Naive B cell (primary cell): Measurements from ENCODE around the gene LCLAT1. TPM values are rescaled to one million over a fixed set of nuclear protein-coding genes. Genes with fewer than 3 reads are reported as not detected.
"Not testable (repeated sequence)": the region's sequence is repeated elsewhere in the genome, so short reads cannot be mapped to it uniquely, and the experiment has no call there.

Experiments
- ATAC-seq, 2 donors: fragments of 150-1000 bp; cut with Tn5 transposase; 2 replicates each; pipeline ENCODE4 v1.10.0; 2021; ENCODE audit warnings: low read depth in 2 of 2, mild to moderate bottlenecking in 2 of 2, moderate library complexity in 2 of 2
- DNase-seq: peaks from one replicate; pipeline ENCODE4 v3.0.0; 2022
- H3K27ac Mint-ChIP-seq, 6 donors: one replicate each; pipeline ENCODE4 v1.8.0; 2020 to 2022; ENCODE audit warnings: mild to moderate bottlenecking in 6 of 6, mixed read lengths in 6 of 6, moderate library complexity in 5 of 6, inconsistent platforms in 2 of 6
- H3K27me3 Mint-ChIP-seq, 3 donors: one replicate each; pipeline ENCODE4 v1.8.0; 2021 to 2022; ENCODE audit warnings: mixed read lengths in 3 of 3, mild to moderate bottlenecking in 1 of 3
- H3K36me3 Mint-ChIP-seq, 2 donors: one replicate each; pipeline ENCODE4 v1.8.0; 2020 to 2022; ENCODE audit warnings: mixed read lengths in 2 of 2, inconsistent platforms in 1 of 2, mild to moderate bottlenecking in 1 of 2
- H3K4me1 Mint-ChIP-seq, 3 donors: one replicate each; pipeline ENCODE4 v1.8.0; 2020 to 2022; ENCODE audit warnings: mixed read lengths in 3 of 3, inconsistent platforms in 1 of 3, mild to moderate bottlenecking in 1 of 3, moderate library complexity in 1 of 3
- H3K4me3 Mint-ChIP-seq, 8 donors: one replicate each; pipeline ENCODE4 v1.8.0; 2020 to 2022; ENCODE audit warnings: mild to moderate bottlenecking in 8 of 8, mixed read lengths in 8 of 8, moderate library complexity in 8 of 8, inconsistent platforms in 2 of 8
- H3K9me3 Mint-ChIP-seq, 7 donors: one replicate each; pipeline ENCODE4 v1.8.0; 2020 to 2022; ENCODE audit warnings: mixed read lengths in 7 of 7, mild to moderate bottlenecking in 5 of 7, inconsistent platforms in 2 of 7, moderate library complexity in 1 of 7
- polyA plus RNA-seq, 6 donors: library from polyadenylated mRNA; unstranded; fragments of 300-500 nt; fragmentation: Illumina TruSeq; gene quantifications; one replicate each; pipeline ENCODE4 v1.2.3, GENCODE V29; 2021; ENCODE audit warnings: low read depth in 6 of 6

Gene LCLAT1
- polyA plus RNA-seq, 6 donors from 2014 or later, result 13.1 to 29.4 (median 19.4) TPM

DNA sequence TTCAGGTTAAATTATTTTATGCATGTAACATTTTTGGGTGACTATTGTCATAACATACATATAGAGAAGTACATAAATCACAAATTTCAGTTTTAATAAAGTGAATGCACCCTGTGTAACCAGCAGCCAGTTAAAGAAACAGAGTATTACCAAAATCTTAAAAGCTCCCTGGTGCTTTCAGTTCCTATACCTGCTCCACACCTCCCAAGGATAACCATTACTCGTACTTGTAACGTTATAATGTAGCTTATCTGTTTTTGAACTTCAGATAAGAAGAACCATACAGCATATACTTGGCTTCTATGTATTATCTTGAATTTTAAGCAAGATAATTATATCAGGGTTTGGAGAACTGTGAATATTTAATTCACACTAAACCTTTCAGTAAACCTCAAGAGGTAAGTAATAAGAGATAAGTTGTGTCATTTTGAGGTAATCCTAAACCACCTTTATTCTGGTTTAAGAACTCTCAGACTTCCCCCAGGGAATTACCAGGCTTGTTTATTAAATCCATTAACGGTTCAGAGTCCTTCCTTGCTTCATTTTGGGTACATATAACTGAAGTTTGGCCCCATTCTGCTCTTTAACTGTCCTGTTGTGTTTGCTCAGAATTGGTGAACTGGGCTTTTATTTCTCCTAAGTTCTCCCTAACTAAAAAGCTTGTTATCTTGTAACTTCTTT, 58.6 kb downstream of the LCLAT1 start:
- Mint-ChIP-seq H3K36me3 (peaks cover 23 to 26% of the 10 kb centered on the region in 2 donors), H3K4me1 (peaks cover 52 to 65% (median 60%) of the 10 kb centered on the region in 3 donors), H3K9me3 (peaks cover 4 to 48% (median 23%) of the 10 kb centered on the region in 7 donors), H3K27ac (peak overlapping the region in 4 of 6 donors; percentile 19 to 93 (median 77)), H3K4me3 (peak overlapping the region in 3 of 8 donors; percentile 6 to 72 (median 31)), H3K27me3 (no peaks in the 10 kb centered on the region)
- DNase-seq (no peak), ATAC-seq (peak in 1 of 2 donors; percentile 35)

- not testable (repeated sequence) for H3K27me3 Mint-ChIP-seq, H3K27ac Mint-ChIP-seq, ATAC-seq, DNase-seq, H3K4me3 Mint-ChIP-seq
- peaks cover 4 to 29% (median 15%) of the 10 kb centered on the region in 7 donors for H3K9me3 Mint-ChIP-seq
- H3K36me3 Mint-ChIP-seq, result peaks cover 14 to 19% of the 10 kb centered on the region in 2 donors
- peaks cover 54 to 72% (median 58%) of the 10 kb centered on the region in 3 donors for H3K4me1 Mint-ChIP-seq
Measured at GRCh38 chr2:30507460-30507859, 60.4 kb downstream of the LCLAT1 start.

DNA sequence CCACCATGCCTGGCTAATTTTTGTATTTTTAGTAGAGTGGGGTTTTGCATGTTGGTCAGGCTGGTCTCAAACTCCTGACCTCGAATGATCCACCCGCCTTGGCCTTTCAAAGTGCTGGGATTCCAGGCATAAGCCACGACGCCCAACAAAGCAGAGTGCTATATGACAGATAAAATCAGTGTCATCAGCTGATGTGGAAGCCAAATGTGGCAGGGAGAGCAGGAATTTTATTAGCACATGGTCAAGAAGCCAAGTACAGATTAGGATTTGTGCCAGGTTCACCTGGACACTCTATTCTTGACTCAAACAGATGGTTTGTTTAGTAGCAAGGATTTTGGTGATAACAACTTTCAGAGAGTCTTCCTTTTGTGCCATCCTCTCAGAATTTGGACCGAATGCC, 62.7 kb downstream of the LCLAT1 start:
- Mint-ChIP-seq H3K4me1 (peaks cover 42 to 65% (median 51%) of the 10 kb centered on the region in 3 donors), H3K36me3 (peaks cover 5 to 8% of the 10 kb centered on the region in 2 donors), H3K27ac (peak overlapping the region in 1 of 6 donors; percentile 12), H3K27me3 (no peaks in the 10 kb centered on the region), H3K9me3 (peaks cover 0 to 20% (median 11%) of the 10 kb centered on the region in 7 donors), H3K4me3 (no peak overlapping the region)
- DNase-seq, result no peak
- ATAC-seq, result no peak

GRCh38 chr2:30510409-30510808, 63.4 kb downstream of the LCLAT1 start:
- ATAC-seq, result no peak
- no peak for DNase-seq
- peaks cover 0 to 20% (median 11%) of the 10 kb centered on the region in 7 donors for H3K9me3 Mint-ChIP-seq
- peaks cover 5 to 8% of the 10 kb centered on the region in 2 donors for H3K36me3 Mint-ChIP-seq
- no peaks in the 10 kb centered on the region for H3K27me3 Mint-ChIP-seq
- peak overlapping the region in 3 of 6 donors; percentile 12 to 70 (median 28) for H3K27ac Mint-ChIP-seq
- peaks cover 41 to 65% (median 47%) of the 10 kb centered on the region in 3 donors for H3K4me1 Mint-ChIP-seq
- no peak overlapping the region for H3K4me3 Mint-ChIP-seq

DNA sequence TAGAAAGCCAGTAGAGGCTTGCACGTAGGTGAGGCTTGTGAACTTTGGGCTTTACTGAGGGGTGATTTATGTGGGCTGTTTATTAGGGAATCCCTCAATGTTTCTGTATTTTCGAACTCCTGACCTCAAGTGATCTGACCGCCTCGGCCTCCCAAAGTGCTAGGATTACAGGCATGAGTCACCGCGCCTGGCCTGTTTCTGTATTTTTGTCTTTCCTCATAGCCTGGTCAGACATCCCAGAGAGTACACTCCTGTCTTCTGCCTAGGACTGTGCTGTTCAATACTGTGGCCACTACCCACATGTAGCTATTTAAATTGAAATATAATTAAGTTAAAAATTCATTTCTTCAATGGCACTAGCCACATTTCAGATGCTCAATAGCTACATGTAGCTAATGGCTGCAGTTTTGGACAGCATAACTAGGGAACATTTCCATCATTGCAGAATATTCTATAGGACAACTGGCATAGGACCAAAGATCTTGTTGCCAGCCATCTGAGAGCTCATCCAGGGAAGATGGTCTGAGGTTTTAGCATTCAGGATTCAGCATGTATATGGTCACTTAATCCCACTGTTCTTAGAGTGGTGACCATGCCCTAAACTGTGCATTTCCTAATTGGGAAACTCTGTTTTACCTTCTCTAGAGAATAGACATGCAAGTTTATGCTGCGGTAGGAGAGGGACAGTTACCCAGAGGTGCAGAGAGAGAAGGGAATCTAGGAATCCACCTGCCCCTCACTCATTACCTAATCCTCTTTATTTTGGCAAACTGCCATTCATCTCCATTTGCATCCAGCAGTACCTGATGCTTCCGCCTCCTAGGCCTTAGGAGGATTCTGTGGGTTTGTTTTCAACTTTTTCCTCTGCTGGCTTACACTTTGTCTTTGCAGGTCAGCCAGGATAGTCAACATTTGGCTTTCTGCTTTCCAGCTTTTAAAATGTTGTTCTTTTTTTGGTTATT, 64.4 kb downstream of the LCLAT1 start:
- no peaks in the 10 kb centered on the region for H3K27me3 Mint-ChIP-seq
- H3K4me1 Mint-ChIP-seq, result peaks cover 36 to 63% (median 41%) of the 10 kb centered on the region in 3 donors
- DNase-seq, result no peak
- peaks cover 5 to 8% of the 10 kb centered on the region in 2 donors for H3K36me3 Mint-ChIP-seq
- H3K9me3 Mint-ChIP-seq, result peaks cover 0 to 20% (median 11%) of the 10 kb centered on the region in 7 donors
- no peak for ATAC-seq
- H3K27ac Mint-ChIP-seq, result peak overlapping the region in 2 of 6 donors; percentile 28 to 33
- peak overlapping the region in 1 of 8 donors; percentile 67 for H3K4me3 Mint-ChIP-seq

GRCh38 chr2:30512243-30512886, 65.3 kb downstream of the LCLAT1 start:
- ATAC-seq, result no peak
- H3K9me3 Mint-ChIP-seq, result peaks cover 0 to 18% (median 11%) of the 10 kb centered on the region in 7 donors
- H3K27me3 Mint-ChIP-seq, result no peaks in the 10 kb centered on the region
- DNase-seq, result no peak
- H3K36me3 Mint-ChIP-seq, result peaks cover 7 to 13% of the 10 kb centered on the region in 2 donors
- peak overlapping the region in 2 of 6 donors; percentile 30 to 49 for H3K27ac Mint-ChIP-seq
- peaks cover 40 to 69% (median 41%) of the 10 kb centered on the region in 3 donors for H3K4me1 Mint-ChIP-seq
- no peak overlapping the region for H3K4me3 Mint-ChIP-seq

GRCh38 chr2:30513649-30514048, 66.6 kb downstream of the LCLAT1 start:
- H3K27me3 Mint-ChIP-seq, ATAC-seq, H3K27ac Mint-ChIP-seq, DNase-seq, H3K4me3 Mint-ChIP-seq: not testable (repeated sequence)
- peaks cover 0 to 15% (median 9%) of the 10 kb centered on the region in 7 donors for H3K9me3 Mint-ChIP-seq
- H3K4me1 Mint-ChIP-seq, result peaks cover 34 to 69% (median 43%) of the 10 kb centered on the region in 3 donors
- H3K36me3 Mint-ChIP-seq, result peaks cover 9 to 11% of the 10 kb centered on the region in 2 donors

DNA sequence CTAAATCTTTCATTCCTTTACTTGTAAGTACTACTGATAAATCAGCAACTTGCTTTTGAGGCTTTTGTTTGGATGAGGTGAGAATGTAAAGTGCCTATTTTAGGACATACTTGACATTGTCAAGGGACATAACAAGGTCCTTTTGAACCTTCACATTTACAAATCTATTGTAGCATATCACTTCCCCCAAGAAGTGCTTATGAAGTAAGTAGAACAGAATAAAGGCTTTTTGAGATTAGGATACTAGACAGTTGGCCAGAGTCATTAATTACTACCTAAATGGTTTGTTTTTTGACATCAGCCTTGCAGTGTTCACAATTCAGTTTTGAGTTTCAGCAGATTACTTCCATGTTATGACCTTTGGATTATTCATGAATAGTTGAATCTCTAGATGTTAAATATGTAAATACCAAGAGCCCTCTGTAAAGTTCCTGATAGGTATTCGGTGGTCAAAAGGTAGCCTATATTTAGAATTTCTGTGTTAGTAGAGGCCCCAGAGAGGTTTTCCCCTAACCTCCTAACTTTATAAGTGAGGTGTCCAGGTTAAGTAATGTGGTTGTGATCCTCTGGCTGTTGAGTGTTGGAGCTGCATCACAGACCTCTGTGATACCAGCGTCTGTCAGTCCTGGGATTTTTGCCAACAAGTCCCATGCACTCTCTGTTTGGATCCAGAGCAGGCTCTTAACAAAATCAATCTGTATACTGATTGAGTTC, 67.2 kb downstream of the LCLAT1 start:
- ATAC-seq, result no peak
- Mint-ChIP-seq H3K4me3 (peak overlapping the region in 1 of 8 donors; percentile 41), H3K9me3 (peaks cover 2 to 18% (median 15%) of the 10 kb centered on the region in 7 donors), H3K27ac (peak overlapping the region in 2 of 6 donors; percentile 60 to 73), H3K4me1 (peaks cover 29 to 65% (median 40%) of the 10 kb centered on the region in 3 donors), H3K36me3 (peaks cover 10 to 17% of the 10 kb centered on the region in 2 donors), H3K27me3 (no peaks in the 10 kb centered on the region)
- no peak for DNase-seq

GRCh38 chr2:30514848-30515435, 67.9 kb downstream of the LCLAT1 start:
- peak overlapping the region in 1 of 6 donors; percentile 73 for H3K27ac Mint-ChIP-seq
- ATAC-seq, result no peak
- H3K36me3 Mint-ChIP-seq, result peaks cover 16 to 24% of the 10 kb centered on the region in 2 donors
- DNase-seq, result no peak
- H3K27me3 Mint-ChIP-seq, result no peaks in the 10 kb centered on the region
- peak overlapping the region in 1 of 8 donors; percentile 40 for H3K4me3 Mint-ChIP-seq
- peaks cover 2 to 23% (median 20%) of the 10 kb centered on the region in 7 donors for H3K9me3 Mint-ChIP-seq
- peaks cover 24 to 58% (median 37%) of the 10 kb centered on the region in 3 donors for H3K4me1 Mint-ChIP-seq

GRCh38 chr2:30516166-30516565, 69.1 kb downstream of the LCLAT1 start:
- Mint-ChIP-seq H3K27ac (peak overlapping the region in 1 of 6 donors; percentile 65), H3K36me3 (peaks cover 21 to 25% of the 10 kb centered on the region in 2 donors), H3K9me3 (peaks cover 2 to 24% (median 24%) of the 10 kb centered on the region in 7 donors)

GRCh38 chr2:30519796-30520195, 72.8 kb downstream of the LCLAT1 start:
- peak overlapping the region in 1 of 6 donors; percentile 83 for H3K27ac Mint-ChIP-seq
- peaks cover 4 to 23% (median 23%) of the 10 kb centered on the region in 3 donors for H3K4me1 Mint-ChIP-seq
- H3K4me3 Mint-ChIP-seq, result peak overlapping the region in 2 of 8 donors; percentile 12 to 68
- H3K27me3 Mint-ChIP-seq, result no peaks in the 10 kb centered on the region
- peaks cover 25 to 26% of the 10 kb centered on the region in 2 donors for H3K36me3 Mint-ChIP-seq
- no peak for DNase-seq
- ATAC-seq, result no peak
- peaks cover 2 to 29% (median 25%) of the 10 kb centered on the region in 7 donors for H3K9me3 Mint-ChIP-seq

More at GRCh38 chr2:30516166-30516565, 69.1 kb downstream of the LCLAT1 start:
- Mint-ChIP-seq H3K4me1 (peaks cover 21 to 47% (median 30%) of the 10 kb centered on the region in 3 donors), H3K27me3 (no peaks in the 10 kb centered on the region), H3K4me3 (no peak overlapping the region)
- DNase-seq, result no peak
- no peak for ATAC-seq

- Mint-ChIP-seq H3K9me3 (peaks cover 4 to 48% (median 36%) of the 10 kb centered on the region in 7 donors), H3K27ac (no peak overlapping the region), H3K36me3 (peaks cover 31 to 38% of the 10 kb centered on the region in 2 donors), H3K4me1 (peaks cover 2 to 13% (median 6%) of the 10 kb centered on the region in 3 donors), H3K4me3 (no peak overlapping the region), H3K27me3 (no peaks in the 10 kb centered on the region)
- no peak for ATAC-seq
- DNase-seq, result no peak
Measured at GRCh38 chr2:30522421-30522820, 75.4 kb downstream of the LCLAT1 start.
